ENCODE data around the gene ZNF654. TPM values are rescaled to one million over a fixed set of nuclear protein-coding genes. Genes with fewer than 3 reads are reported as not detected.

ZNF654 gene
- total RNA-seq, 3 donors from 2014 or later, result 15.4 to 26.3 (median 16.5) TPM

GRCh38 chr3:88040529-88040928, 18.5 kb upstream of the ZNF654 start:
- intact Hi-C loops (cut with DNase I; ENCODE audit: low total_unique reads), result no loop called here
- no peak for DNase-seq (ENCODE audit: low spot score in 2 of 2)
- Histone ChIP-seq H3K36me3 (no peaks in the 10 kb centered on the region), H3K9me3 (no peaks in the 10 kb centered on the region), H3K4me3 (no peak overlapping the region), H3K27ac (no peak overlapping the region), H3K4me1 (no peaks in the 10 kb centered on the region), H3K27me3 (no peaks in the 10 kb centered on the region)
- TF ChIP-seq CTCF (IDR thresholded peaks at IDR 0.05) (no peak), POLR2AphosphoS5 (IDR thresholded peaks at IDR 0.05) (no peak), POLR2A (IDR thresholded peaks at IDR 0.05) (no peak)

- Histone ChIP-seq H3K27me3 (no peaks in the 10 kb centered on the region), H3K4me1 (no peaks in the 10 kb centered on the region), H3K36me3 (no peaks in the 10 kb centered on the region), H3K9me3 (no peaks in the 10 kb centered on the region), H3K4me3 (no peak overlapping the region), H3K27ac (no peak overlapping the region)
- TF ChIP-seq POLR2AphosphoS5 (IDR thresholded peaks at IDR 0.05) (no peak), POLR2A (IDR thresholded peaks at IDR 0.05) (no peak), CTCF (IDR thresholded peaks at IDR 0.05) (no peak)
- DNase-seq (ENCODE audit: low spot score in 2 of 2), result no peak
- intact Hi-C loops (cut with DNase I; ENCODE audit: low total_unique reads), result no loop called here
These were observed 18.1 kb upstream of the ZNF654 start for GRCh38 chr3:88041005-88041404.

DNA sequence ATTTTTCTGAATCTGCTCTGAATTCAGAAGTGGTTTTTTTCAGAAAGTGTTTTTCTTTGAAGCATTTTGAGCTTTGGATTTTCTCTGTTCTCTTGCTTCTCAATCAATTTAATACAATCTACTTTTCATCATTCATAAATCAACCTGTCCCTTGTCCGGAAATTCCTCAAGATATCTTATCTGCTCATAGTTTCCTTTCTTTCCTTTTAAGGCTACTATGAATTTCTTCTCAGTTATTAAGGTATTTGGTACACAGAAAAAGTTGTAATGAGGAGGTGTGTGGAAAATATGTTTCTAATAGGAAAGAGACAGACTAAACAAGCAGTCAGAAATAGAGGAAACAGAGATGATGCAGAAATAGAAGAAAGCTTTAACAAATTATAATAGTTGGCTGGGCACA, 14.6 kb upstream of the ZNF654 start:
- intact Hi-C loops (cut with DNase I; ENCODE audit: low total_unique reads), result no loop called here
- H3K4me3 ChIP-seq, result no peak overlapping the region
- no peak for DNase-seq (ENCODE audit: low spot score in 2 of 2)
- H3K4me1 ChIP-seq, result no peaks in the 10 kb centered on the region
- no peaks in the 10 kb centered on the region for H3K27me3 ChIP-seq
- TF ChIP-seq CTCF (IDR thresholded peaks at IDR 0.05) (no peak), POLR2AphosphoS5 (IDR thresholded peaks at IDR 0.05) (no peak), POLR2A (IDR thresholded peaks at IDR 0.05) (no peak)
- H3K36me3 ChIP-seq, result no peaks in the 10 kb centered on the region
- H3K27ac ChIP-seq, result no peak overlapping the region
- no peaks in the 10 kb centered on the region for H3K9me3 ChIP-seq

DNA sequence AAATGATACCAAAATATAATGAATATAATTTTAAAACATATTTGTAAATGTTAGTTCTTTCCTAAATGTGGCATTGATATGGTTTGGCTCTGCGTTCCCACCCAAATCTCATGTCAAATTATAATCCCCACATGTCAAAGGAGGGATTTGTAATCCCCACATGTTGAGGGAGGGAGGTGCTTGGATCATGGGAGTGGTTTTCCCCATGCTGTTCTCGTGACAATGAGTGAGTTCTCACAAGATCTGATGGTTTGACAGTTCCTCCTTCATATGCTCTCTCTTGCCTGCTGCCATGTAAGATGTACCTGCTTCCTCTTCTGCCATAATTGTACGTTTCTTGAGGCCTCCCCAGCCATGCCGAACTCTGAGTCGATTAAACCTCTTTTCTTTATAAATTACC, 12.3 kb upstream of the ZNF654 start:
- no peak for DNase-seq (ENCODE audit: low spot score in 2 of 2)
- H3K27ac ChIP-seq, result no peak overlapping the region
- no peaks in the 10 kb centered on the region for H3K9me3 ChIP-seq
- no peaks in the 10 kb centered on the region for H3K4me1 ChIP-seq
- no peak overlapping the region for H3K4me3 ChIP-seq
- H3K27me3 ChIP-seq, result no peaks in the 10 kb centered on the region
- no peaks in the 10 kb centered on the region for H3K36me3 ChIP-seq
- TF ChIP-seq POLR2AphosphoS5 (IDR thresholded peaks at IDR 0.05) (no peak), CTCF (IDR thresholded peaks at IDR 0.05) (no peak), POLR2A (IDR thresholded peaks at IDR 0.05) (no peak)
- intact Hi-C loops (cut with DNase I; ENCODE audit: low total_unique reads), result no loop called here

- Histone ChIP-seq H3K27me3 (no peaks in the 10 kb centered on the region), H3K36me3 (no peaks in the 10 kb centered on the region), H3K4me3 (peak overlapping the region; percentile 86 to 100 (median 87)), H3K27ac (peak overlapping the region; percentile 96 to 98), H3K9me3 (no peaks in the 10 kb centered on the region), H3K4me1 (peaks cover 0 to 12% of the 10 kb centered on the region in 2 donors)
- no peak for DNase-seq (ENCODE audit: low spot score in 2 of 2)
- no peak for TF ChIP-seq POLR2A (IDR thresholded peaks at IDR 0.05)
- no peak for TF ChIP-seq POLR2AphosphoS5 (IDR thresholded peaks at IDR 0.05)
- TF ChIP-seq CTCF (IDR thresholded peaks at IDR 0.05), result no peak
- intact Hi-C loops (cut with DNase I; ENCODE audit: low total_unique reads), result no loop called here
These were observed 1.3 kb upstream of the ZNF654 start for GRCh38 chr3:88057630-88058305.

All from breast epithelium (tissue), 4 donors.